Sigmoid colon (tissue), 4 donors: ENCODE results near the gene CXCR3.

Experiments
- EP300 ChIP-seq, 4 donors: sonication (generic); formaldehyde crosslinking; IDR thresholded peaks; one replicate each; pipeline ENCODE4 v1.6.1; 2017; ENCODE audit warnings: antibody characterized with exemption in 4 of 4
- POLR2AphosphoS5 ChIP-seq, 4 donors: sonication (generic); formaldehyde crosslinking; IDR thresholded peaks; one replicate each; pipeline ENCODE4 v1.6.1; 2017; ENCODE audit warnings: antibody characterized with exemption in 4 of 4
- TF ChIP-seq, protein P1 (sequence below), 4 experiments: fragments of 450-650 bp in 3 of 4; fragments of 200-600 bp in 1 of 4; IDR thresholded peaks; one replicate each; pipeline ENCODE4 v1.5.1; 2016 to 2019; ENCODE audit warnings: antibody characterized with exemption in 4 of 4, mild to moderate bottlenecking in 3 of 4, moderate library complexity in 2 of 4

GRCh38 chrX:71609095-71609750 is 9.1 kb downstream of the CXCR3 start:
- TF ChIP-seq EP300 (IDR thresholded peaks at IDR 0.05) (no peak), POLR2AphosphoS5 (IDR thresholded peaks at IDR 0.05) (no peak)
- TF ChIP-seq, protein P1, sequence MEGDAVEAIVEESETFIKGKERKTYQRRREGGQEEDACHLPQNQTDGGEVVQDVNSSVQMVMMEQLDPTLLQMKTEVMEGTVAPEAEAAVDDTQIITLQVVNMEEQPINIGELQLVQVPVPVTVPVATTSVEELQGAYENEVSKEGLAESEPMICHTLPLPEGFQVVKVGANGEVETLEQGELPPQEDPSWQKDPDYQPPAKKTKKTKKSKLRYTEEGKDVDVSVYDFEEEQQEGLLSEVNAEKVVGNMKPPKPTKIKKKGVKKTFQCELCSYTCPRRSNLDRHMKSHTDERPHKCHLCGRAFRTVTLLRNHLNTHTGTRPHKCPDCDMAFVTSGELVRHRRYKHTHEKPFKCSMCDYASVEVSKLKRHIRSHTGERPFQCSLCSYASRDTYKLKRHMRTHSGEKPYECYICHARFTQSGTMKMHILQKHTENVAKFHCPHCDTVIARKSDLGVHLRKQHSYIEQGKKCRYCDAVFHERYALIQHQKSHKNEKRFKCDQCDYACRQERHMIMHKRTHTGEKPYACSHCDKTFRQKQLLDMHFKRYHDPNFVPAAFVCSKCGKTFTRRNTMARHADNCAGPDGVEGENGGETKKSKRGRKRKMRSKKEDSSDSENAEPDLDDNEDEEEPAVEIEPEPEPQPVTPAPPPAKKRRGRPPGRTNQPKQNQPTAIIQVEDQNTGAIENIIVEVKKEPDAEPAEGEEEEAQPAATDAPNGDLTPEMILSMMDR (IDR thresholded peaks at IDR 0.05) = no peak
